Activated T-helper 9 cell treated with anti-CD3 and anti-CD28 coated beads, Interleukin-2, amount 50 U/mL, for 16 hours (primary cell): ENCODE measurements around the gene MRRF.

Source experiments
- DNase-seq: peaks from one replicate; pipeline ENCODE4 v3.0.0-alpha.2; 2020; ENCODE audit warnings: low read depth

The MRRF gene

GRCh38 chr9:122228568-122229484 lies 35.9 kb upstream of the MRRF start, which contains the start of gene LHX6:
Gene LHX6, minus strand, starts transcription at chr9:122228957. Its CDS starts 217 bp downstream, at chr9:122228740.
- no peak for DNase-seq

DNA sequence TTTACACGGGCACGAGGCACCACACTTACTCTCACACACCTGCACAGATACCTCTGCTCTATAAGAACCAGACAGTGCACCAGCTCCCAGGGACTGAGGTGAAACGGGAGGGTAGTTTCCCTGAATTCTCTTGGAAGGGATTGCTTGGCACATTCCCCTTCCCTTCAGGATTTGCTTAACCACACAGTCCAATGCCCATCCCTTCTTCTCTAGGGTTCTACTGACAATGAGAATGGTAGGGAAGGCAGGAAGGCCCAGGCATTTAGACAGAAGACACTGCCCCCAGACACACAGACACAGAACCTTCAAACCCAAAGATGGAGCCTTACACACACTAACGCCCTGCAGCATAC lies 35.2 kb upstream of the MRRF start:
- no peak for DNase-seq

DNA sequence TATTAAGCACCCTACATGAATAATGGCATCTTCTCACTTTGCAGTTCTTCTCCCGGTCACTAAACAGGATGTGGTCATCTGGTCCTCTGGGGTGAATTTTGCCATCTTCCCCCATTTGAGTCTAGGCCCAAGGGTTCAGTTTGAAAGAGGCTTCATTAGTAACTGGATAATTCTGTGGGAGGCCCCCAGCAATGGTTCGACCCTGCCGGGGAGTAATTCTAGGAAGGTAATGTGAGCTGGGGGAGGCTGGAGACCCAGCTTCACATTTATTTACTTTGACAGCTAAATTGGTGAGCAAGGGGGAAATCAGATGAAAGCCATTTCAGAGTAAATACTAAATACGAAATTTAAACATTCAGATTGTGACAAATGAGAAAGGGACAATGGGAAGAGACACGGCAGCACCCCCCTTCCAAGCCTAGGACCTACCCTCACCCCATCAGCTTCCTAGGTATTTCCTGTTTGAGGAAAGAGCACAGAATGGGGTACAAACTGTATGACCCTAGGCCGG lies 31.8 kb upstream of the MRRF start:
- DNase-seq: no peak

DNA sequence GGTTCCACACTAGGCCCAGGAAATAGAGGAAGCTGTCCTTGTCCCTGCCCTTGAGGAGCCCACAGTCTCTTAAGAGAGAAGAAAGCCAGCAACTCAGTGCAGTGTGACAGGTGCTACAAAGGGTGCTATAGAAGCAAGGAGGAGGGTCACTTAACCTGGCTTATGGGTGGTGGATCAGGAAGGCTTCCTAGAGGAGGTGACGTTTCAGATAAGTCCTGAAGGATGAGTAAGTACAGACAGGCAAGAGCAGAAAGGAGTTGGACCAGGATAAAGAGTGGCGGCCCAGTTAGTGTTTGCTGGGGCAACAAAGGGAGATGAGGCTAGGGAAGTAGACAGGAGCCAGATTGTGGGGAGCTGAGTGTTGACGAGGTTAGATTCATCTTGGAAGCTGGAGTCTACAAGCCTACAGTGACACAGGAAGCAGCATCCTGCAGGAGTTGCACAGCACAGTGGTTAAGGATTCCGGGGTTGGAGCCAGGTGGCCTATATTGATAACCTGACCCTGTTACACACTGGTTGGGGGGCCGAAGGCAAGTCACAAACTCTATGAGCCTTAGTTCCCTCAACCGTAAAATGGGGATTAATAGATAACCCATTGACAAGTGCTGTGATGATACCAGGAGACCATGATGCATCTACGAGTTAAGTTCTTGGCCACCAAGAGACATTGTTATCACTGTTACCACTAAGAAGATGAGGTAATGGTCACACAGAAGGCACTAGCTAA lies 30.5 kb upstream of the MRRF start:
- no peak for DNase-seq

- no peak for DNase-seq
These were observed 28.0 kb upstream of the MRRF start for GRCh38 chr9:122236681-122237080.

DNA sequence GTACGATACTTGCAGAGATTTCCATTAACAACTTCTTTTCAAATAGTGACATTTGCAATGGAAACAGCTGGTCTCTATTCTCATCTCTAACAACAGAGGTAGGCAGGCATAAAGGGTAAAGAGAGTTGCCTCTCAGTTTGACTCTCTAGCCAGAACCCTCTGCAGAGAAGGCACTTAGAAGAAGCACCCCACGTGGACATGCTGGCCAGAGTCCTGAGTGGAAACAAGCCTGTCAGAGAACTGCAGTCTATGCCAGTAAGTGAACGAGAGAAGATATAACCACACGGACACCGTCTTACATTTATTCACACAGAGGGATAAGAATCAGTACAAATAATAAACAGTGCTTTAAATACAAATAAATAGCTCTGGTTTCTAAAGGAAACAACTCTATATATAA lies 25.0 kb upstream of the MRRF start:
- DNase-seq: no peak

DNA sequence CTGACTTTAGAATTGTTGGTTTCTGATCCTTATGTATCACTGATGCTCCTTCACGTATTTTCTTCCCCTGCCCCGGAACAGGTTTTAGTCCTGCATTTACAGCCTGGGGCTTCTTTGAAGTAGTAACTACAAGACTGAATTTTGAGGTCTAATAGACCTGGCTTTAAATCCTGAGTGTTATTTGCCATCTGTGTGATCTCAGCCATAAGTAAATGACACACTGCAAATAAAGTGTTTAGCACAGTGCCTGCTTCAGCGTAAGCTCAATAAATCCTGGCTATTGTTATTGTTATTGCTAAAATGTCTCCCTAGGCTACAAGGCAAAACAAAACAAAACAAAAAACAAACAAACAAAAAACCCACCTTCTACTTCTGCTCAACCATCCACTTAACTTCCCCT lies 20.3 kb upstream of the MRRF start:
- DNase-seq: no peak

DNA sequence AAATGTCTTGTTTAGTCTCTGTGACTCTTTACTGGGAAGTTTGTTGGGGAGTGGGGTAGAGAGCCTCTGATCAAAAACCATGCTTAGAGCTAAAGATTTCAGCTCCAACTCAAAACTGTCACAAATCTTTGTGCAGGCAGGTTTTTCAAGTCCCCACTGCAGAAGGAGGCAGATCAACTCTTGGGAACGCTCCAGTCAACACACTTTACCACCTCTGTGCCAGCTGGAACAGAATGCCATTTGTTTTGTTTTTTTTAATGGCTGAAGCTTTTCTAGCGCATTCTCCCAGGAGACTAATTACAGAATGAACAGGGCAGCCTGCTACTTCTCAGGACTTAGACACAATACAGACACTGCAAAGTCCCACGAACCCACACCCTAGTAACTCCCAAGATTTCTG lies 18.0 kb upstream of the MRRF start:
- no peak for DNase-seq

GRCh38 chr9:122248448-122248865 lies 16.2 kb upstream of the MRRF start:
- DNase-seq: no peak

GRCh38 chr9:122251351-122251750 lies 13.3 kb upstream of the MRRF start:
- no peak for DNase-seq

- no peak for DNase-seq
These were observed 11.9 kb upstream of the MRRF start for GRCh38 chr9:122252796-122253195.

DNA sequence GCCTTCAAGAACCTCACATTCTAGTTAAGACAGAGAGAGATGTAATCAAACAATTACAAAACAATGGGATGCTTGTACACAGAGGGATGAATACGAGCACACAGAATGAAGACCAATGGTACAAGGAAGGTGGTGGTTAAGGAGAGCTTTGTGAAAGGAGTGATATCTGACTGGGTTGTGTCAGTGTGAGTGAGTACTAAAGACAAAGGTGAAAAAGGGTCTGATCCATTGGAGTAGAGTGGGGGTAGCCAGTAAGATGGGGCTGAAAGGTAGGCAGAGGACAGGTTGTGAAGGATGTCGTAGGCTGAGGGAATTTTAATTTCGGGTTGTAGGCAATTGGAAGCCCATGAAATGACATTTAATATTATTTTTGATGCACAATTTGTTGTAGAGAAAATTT lies 9.9 kb upstream of the MRRF start:
- DNase-seq: no peak

DNA sequence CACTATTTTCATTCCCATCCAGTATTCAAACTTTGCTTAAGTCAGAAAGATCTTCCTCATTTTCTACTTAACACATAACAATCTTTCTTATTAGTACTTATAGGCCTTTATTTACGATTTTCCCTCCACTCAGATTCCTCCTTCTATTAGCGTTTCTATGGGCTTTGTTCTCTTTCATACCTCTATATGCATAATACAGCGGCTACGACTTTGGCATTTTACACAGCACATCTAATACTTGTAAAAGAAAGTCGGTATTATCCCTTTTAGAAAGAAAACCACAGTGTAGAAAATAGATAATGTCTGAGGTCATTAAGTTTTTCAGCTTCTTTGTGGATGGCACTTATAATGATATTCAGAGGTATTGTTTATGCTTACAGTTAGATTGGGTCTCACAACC lies 8.5 kb upstream of the MRRF start:
- DNase-seq: no peak

DNA sequence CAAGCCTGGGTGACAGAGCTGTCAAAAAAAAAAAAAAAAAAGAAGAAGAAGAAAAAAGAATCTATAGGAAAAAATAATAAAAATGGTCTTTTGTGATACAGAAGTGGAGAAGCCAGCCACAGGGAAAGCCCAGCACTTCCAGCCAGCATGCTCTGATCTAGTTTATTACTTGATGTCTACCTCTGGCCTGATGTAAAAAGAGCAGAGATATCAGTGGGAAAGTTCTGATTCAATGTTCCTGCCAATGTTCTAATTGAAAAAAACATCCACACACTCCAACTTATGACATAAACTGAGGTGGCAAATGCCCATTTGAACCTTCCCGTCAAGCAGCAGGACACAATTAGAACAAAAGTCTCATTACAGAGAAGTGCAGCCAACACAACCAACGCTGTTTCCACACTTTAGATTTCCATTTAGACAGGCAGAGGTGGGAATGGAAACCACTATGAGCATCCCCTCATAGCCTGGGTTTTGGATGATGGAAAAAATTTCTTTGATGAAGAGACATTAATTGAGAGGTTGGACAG lies 5.7 kb upstream of the MRRF start:
- DNase-seq: no peak

GRCh38 chr9:122261469-122261881 lies 3.2 kb upstream of the MRRF start:
- no peak for DNase-seq

GRCh38 chr9:122262073-122262472 lies 2.6 kb upstream of the MRRF start:
- DNase-seq: no peak

- DNase-seq: no peak
These were observed 858 bp upstream of the MRRF start for GRCh38 chr9:122263699-122264349.

DNA sequence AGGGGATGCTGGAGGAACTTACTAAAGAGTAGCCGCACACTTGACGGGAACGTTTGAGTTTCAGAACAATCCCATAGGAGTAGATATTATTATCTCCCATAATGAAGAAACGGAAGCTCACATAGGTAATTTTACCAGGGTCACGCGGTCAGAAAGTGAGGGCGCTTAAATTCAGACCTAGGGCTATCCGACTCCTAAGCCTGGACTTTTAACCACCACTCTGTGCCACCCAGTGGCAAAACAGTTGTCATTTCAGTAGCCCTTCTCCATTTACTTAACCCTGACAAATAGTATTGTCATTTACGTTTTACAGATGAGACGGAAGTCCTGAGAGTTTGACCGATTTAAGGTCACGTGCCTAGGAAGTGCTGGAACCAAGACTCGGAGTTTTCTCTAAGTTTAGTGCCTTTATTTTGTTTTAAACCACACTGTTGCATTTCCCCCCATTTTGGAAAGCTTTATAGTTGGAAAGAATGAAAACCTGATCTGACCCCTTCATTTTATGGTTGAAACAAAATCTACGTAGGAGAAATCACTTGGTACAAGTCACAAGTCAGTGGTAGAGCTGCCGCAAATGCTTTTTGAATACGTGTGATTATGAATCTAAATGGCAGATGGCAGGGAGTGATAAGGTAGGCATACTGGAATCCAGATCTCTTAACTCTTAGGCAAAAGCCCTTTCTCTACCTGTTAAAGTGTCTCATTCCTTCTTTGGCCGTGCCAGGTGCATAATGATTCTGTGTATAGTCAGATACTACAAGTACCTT lies 650 bp downstream of the MRRF start:
- DNase-seq: no peak

DNA sequence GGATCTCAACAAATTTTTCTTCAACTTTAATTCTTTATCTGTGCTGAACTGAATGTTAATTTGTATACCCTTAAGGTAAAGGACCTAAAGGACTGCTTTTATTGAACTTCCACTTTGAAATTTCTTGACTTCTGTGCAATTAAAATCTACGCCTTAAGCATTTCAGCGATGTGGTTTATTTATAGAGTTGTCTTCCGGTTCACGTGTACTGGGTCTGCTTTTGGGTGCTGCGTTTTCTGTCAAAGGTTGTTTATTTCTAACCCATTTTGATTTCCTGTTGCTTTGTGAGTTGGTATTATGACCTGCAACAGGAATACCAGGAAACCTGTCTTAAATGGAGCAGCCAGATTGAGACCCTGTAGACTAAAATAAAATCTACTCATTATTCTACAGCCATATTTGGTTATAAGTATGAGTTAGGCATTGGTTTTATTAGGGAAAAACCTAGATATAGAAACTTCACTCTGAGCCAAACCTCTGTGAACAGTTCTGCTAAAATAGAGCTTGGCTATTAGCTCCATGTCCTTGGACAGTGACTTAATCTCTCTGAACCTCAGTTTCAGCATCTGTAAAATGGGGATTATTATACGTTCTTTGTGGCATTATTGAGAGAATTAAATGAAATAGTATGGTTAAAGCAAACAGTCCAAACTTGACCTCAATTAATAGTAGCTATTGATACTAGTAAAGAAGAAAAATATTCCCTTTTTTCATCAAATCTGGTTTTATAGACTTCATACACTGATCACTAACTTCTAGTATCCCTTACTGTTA lies 3.5 kb downstream of the MRRF start:
- DNase-seq: no peak

DNA sequence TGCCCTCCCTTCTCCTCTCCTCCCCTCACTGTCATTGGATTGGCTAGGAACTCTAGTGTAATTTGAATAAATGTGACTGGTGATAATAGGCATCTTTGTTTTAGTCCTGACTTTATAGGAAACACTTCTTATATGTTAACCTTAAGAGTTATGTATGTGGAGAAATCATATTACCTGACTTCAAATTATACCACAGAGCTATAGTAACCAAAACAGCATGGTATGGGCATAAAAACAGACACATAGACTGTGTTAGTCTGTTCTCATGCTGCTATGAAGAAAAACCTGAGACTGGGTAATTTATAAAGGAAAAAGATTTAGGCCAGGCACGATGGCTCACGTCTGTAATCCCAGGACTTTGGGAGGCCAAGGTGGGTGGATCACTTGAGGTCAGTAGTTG lies 9.4 kb downstream of the MRRF start:
- DNase-seq: no peak

GRCh38 chr9:122276096-122276495 lies 11.4 kb downstream of the MRRF start:
- DNase-seq: no peak
